Thymus (tissue), 11 donors: Measurements from ENCODE around the gene LRRFIP1. TPM values are rescaled to one million over a fixed set of nuclear protein-coding genes. Genes with fewer than 3 reads are reported as not detected.

ENCODE experiments used
- DNase-seq, 9 donors: peaks; one replicate each; pipeline ENCODE4 v3.0.0-alpha.2; 2013; ENCODE audit warnings: low spot score in 9 of 9, low read depth in 6 of 9, missing footprints in 1 of 9
- H3K27ac ChIP-seq, 2 donors: one replicate each; pipeline ENCODE4 v1.5.1; 2013; ENCODE audit warnings: control low read depth in 1 of 2, low read depth in 1 of 2, low read length in 1 of 2, mild to moderate bottlenecking in 1 of 2, moderate library complexity in 1 of 2
- H3K27me3 ChIP-seq, 2 donors: one replicate each; pipeline ENCODE4 v1.5.1; 2013; ENCODE audit warnings: low read length in 1 of 2; ENCODE audit not compliant: control insufficient read depth in 2 of 2, insufficient read depth in 1 of 2
- H3K36me3 ChIP-seq, 2 donors: one replicate each; pipeline ENCODE4 v1.5.1; 2013; ENCODE audit warnings: low read length in 1 of 2, mild to moderate bottlenecking in 1 of 2, moderate library complexity in 1 of 2; ENCODE audit not compliant: control insufficient read depth in 2 of 2, insufficient read depth in 2 of 2
- H3K4me1 ChIP-seq, 2 donors: one replicate each; pipeline ENCODE4 v1.5.1; 2013; ENCODE audit warnings: low read length in 2 of 2; ENCODE audit not compliant: control insufficient read depth in 2 of 2, insufficient read depth in 2 of 2
- H3K4me3 ChIP-seq, 2 donors: one replicate each; pipeline ENCODE4 v1.5.1; 2013; ENCODE audit warnings: low read length in 2 of 2, control low read depth in 1 of 2, mild to moderate bottlenecking in 1 of 2
- H3K9me3 ChIP-seq, 2 donors: one replicate each; pipeline ENCODE4 v1.5.1; 2013; ENCODE audit warnings: low read length in 1 of 2, mild to moderate bottlenecking in 1 of 2; ENCODE audit not compliant: control insufficient read depth in 2 of 2, insufficient read depth in 1 of 2
- WGBS: extraction: QIAGEN DNeasy Blood & Tissue Kit; methylation state at CpG from one replicate; pipeline ENCODE4 v1.1.7; 2013; 5-methylcytosine and 5-hydroxymethylcytosine counted together
- polyA plus RNA-seq: library from polyadenylated mRNA; stranded (reverse); fragments of 200-250 nt; gene quantifications from one replicate; pipeline ENCODE4 v1.2.3, GENCODE V29; 2013
- total RNA-seq: library from RNA; stranded (reverse); fragments of 120-200 nt; gene quantifications from one replicate; pipeline ENCODE4 v1.2.4, GENCODE V29; 2013
- donor health status: healthy.

LRRFIP1 gene
- total and polyA plus RNA-seq, 2 donors: 31.0 to 62.6 TPM

DNA sequence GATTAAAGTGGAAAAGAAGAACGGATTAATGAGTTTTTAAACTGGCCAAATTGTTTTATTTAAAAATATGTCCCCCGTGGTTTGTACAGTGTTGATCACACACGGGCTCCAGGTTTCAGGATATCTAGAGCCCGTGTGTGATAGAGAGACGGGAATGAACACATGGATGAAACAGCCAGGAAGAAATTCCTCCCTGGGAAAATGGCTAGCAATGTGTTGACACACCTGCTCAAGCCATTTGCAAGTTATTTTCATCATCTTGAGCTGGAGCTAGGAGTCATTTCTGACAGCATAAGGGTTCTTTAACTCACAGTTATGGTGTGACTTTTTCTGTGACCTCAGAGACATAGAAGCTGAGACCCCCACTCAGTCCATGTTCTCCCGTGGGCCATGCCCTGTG lies 81.6 kb downstream of the LRRFIP1 start:
- no peaks in the 10 kb centered on the region for H3K27me3 ChIP-seq
- no peak overlapping the region for H3K27ac ChIP-seq
- H3K4me1 ChIP-seq: peaks cover under 1 to 8% of the 10 kb centered on the region in 2 donors
- no peak overlapping the region for H3K4me3 ChIP-seq
- peaks cover 0 to 1% of the 10 kb centered on the region in 2 donors for H3K9me3 ChIP-seq
- DNase-seq: no peak
- peaks cover 20 to 33% of the 10 kb centered on the region in 2 donors for H3K36me3 ChIP-seq
- WGBS: 97% methylated on average over 6 of the region's 6 CpGs

DNA sequence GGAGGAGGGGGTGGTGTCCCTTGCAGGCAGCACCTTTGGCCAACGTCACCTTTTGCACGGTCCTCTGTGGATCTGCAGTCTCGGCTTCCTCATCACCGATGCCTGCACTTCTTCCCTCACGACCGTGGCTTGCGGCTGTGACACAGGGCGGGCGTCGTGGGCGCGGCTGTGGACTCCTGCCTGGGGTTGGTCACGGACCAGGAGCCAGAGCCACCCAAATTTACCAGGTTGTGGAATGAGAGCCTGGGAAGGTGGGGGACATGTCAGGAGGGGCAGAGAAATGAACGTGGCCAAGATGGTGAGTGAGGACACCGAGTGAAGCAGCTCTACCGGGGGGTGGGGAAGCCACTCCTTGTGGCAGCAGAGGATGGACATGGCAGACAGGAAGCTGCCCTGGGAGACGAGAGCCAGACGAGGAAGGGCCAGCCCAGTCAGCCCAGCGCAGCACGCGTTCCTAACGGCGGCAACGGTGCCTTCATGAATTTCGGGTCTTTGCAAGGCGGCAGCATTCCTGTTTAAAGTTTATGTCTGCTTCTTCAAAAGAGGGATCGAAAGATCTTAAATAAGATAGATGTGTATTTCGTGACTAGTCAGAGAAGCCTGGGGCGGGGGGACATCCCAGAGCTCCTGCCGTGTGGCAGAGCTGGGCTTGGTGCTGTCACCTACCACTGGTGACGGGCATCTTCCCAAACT lies 84.2 kb downstream of the LRRFIP1 start:
- Histone ChIP-seq H3K27ac (no peak overlapping the region), H3K27me3 (no peaks in the 10 kb centered on the region), H3K4me3 (no peak overlapping the region), H3K36me3 (peaks cover 20 to 33% of the 10 kb centered on the region in 2 donors), H3K4me1 (peaks cover 3 to 10% of the 10 kb centered on the region in 2 donors), H3K9me3 (no peaks in the 10 kb centered on the region)
- DNase-seq: no peak
- 98% methylated on average over 31 of the region's 31 CpGs for WGBS

DNA sequence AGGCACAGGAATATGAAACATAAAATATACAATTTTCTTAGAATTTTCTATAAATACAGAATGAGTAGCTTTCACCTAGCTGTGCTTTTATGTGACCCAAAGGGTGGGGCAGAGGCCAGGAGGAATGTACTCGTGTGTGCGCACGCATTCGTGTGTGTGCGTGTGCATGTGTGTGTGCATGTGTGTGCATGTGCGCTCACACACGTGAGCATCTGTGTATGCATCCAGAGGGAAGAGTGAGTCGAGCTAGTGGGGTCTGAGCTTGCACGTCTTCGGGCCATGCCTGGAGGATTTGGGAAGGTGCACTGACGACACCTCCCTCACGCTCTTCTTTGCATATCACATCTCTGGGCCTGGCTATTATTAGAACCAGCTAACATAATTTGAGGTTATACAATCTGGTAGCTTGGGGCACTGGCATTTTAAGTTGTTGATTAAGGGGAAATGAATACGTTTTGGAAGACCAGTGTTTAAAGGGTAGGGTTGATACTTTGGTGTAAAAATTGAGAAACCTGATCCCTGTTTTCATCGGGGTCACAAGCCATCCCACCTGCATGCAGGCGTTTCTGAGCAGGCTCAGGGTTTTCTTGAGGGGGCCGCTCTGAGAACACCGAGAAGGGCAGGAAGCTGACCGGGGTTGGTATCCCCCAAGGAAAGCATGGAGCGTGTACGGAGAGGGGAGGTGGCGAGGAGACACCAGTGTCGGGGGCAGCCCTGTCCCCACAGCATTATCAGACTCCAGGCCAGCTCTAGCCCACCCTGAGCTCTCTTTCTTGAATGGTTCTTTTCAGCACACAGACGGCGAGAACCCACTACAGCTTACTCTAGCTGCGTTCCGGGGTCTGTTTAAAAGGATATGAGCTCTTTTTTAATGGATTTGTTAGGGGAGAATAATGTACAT lies 85.3 kb downstream of the LRRFIP1 start:
- Histone ChIP-seq H3K4me1 (peaks cover 3 to 10% of the 10 kb centered on the region in 2 donors), H3K27ac (no peak overlapping the region), H3K9me3 (no peaks in the 10 kb centered on the region), H3K4me3 (no peak overlapping the region), H3K27me3 (no peaks in the 10 kb centered on the region), H3K36me3 (peaks cover 20 to 33% of the 10 kb centered on the region in 2 donors)
- DNase-seq: no peak
- 97% methylated on average over 26 of the region's 26 CpGs for WGBS

DNA sequence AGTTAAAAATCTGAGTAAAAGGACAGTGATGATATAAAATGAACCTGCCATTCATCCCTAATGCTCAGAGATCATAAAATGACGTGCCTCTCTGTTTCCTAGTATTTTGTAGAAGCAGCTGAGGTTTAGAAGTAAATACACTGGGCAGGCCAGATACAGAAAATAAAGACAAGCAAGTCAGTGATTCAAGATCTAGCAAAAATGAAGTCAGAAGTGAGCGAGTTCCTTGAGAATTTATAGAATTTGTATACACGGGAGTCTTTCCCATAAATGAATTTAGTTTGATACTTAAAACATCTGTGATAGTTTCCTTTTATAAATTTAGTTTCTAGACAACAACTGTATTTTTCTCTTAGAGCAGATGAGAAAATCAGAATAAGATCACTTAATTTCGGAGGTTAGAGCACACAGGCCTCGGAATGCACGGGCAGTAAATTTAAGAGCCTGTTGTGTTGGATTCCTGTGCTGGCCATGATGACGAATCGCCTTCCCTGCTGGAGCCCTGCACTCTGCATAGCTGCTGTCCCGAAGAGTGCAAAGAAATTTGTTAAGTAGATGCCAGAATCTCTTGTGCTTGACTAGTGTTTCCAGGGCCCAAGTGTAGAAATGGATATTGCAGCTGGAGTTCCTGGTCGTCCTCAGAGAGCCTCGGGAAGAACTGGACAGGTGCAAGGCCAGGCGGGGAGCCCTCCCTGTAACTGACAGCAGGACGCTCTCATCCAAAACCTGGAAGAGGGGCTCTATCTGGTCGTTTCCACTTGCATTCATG lies 87.5 kb downstream of the LRRFIP1 start:
- peak overlapping the region in 1 of 2 donors; percentile 44 for H3K27ac ChIP-seq
- no peaks in the 10 kb centered on the region for H3K9me3 ChIP-seq
- H3K4me3 ChIP-seq: no peak overlapping the region
- H3K27me3 ChIP-seq: no peaks in the 10 kb centered on the region
- H3K4me1 ChIP-seq: peaks cover 3 to 17% of the 10 kb centered on the region in 2 donors
- peaks cover 15 to 18% of the 10 kb centered on the region in 2 donors for H3K36me3 ChIP-seq
- DNase-seq: no peak
- 86% methylated on average over 14 of the region's 14 CpGs for WGBS

DNA sequence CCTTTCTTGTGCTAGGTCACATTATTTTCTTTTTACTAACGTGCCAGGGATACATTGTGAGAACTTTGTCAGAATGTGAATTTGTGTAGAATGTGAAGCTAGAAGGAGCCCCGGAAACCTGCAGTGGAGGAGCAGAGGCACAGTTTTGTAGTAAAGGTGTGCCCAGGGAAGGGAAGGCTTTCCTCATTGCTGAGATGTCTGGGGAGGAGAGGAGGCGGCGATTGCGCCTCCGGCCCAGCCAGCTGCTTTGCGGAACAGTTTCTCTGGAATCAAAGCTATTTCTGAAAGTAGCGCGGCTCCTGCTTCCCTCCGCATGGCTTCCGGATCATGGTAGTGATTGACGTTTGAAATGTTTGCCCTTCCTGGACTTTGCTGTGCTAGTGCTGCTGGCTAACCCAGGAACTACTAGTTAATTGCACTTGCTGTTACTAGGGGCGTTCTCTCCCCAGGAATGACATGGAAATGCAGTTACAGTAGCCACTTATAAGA lies 88.1 kb downstream of the LRRFIP1 start:
- Histone ChIP-seq H3K36me3 (peaks cover 15 to 18% of the 10 kb centered on the region in 2 donors), H3K4me1 (peaks cover 3 to 17% of the 10 kb centered on the region in 2 donors), H3K9me3 (no peaks in the 10 kb centered on the region), H3K4me3 (no peak overlapping the region), H3K27me3 (no peaks in the 10 kb centered on the region), H3K27ac (peak overlapping the region; percentile 6 to 44)
- no peak for DNase-seq
- WGBS: 49% methylated on average over 13 of the region's 13 CpGs

DNA sequence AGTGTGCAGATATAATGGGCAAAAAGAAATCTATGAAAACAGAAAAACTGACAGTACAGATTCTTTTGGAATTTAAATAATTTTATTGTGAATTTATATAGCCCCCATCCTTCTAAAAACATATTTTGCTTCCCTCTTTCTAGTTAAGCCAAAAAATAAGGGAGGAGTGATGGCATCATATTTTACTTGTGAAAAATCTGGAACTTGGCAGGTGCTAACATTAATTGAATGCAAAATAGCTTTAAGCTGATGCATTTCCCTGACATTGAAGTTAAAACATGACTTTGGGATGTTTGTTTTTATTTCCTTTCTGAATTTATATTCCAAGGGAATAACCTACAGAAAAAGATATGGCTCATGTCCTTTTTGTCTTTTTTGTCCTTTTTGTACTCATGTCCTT lies 88.6 kb downstream of the LRRFIP1 start:
- Histone ChIP-seq H3K27me3 (no peaks in the 10 kb centered on the region), H3K9me3 (no peaks in the 10 kb centered on the region), H3K4me1 (peaks cover 3 to 17% of the 10 kb centered on the region in 2 donors), H3K36me3 (peaks cover 13 to 19% of the 10 kb centered on the region in 2 donors), H3K4me3 (no peak overlapping the region), H3K27ac (no peak overlapping the region)
- no peak for DNase-seq

DNA sequence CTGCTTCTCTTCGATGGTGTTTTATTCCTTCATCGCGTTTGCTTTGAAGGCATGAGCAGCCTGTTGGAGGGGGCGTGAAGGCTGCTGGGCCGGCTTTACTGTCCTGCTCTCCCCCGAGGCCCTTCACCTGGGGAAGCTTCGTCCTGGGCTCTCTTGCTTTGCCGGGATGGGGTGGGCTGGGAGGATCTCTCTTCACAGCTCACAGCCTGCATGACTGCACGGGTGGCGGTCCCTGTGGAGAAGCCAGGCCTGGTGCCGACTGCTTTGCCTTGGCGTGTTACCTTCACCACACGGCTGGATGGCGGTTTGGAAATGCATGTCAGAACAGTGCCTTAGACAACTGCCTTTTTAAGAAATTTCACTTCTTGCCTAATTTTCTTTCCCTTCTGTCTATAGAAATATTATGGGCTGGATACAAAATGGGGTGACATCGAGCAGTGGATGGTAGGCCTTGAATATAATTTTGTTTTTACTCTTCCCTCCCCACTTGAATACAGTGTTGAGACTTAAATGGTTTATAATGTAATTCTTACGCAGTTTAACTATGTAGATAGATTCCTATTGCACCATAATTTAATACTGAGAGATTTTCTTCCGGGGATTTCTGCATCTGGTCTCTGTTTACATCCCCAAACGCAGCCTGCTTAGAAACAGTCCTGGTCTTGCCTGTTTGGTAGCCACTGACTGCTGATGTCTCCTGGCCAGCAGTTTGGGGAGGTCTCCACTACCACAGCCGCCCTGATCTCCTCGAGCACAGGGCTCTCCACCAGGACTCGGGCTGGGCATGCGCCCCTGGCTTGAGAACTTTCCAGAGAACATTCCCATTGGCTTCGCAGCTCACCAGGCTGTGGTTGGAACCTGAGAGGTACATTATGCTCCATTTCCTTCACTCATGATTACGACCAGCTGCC lies 90.2 kb downstream of the LRRFIP1 start:
- Histone ChIP-seq H3K36me3 (peaks cover 2 to 10% of the 10 kb centered on the region in 2 donors), H3K4me1 (peaks cover 3 to 17% of the 10 kb centered on the region in 2 donors), H3K27me3 (no peaks in the 10 kb centered on the region), H3K27ac (peak overlapping the region; percentile 30 to 76), H3K9me3 (no peaks in the 10 kb centered on the region), H3K4me3 (no peak overlapping the region)
- DNase-seq: no peak
- WGBS: 95% methylated on average over 24 of the region's 24 CpGs

DNA sequence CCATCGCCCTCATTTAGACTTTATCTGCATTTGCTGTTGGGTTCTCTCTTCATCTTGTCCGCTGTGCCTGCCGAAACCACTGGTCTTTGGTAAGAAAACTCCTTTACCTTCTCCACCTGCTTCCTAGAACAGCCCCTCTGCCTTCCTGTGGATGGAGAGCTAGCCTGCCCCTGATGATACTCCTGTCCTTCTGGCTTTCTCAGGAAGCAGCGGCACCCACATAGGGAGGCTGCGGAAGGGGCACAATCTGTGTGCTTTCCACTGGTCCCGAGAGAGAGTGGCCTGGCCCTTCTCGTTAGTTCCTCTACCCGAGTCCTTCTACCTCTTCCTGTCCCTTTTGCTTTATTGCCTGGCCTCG lies 90.9 kb downstream of the LRRFIP1 start:
- Histone ChIP-seq H3K36me3 (peaks cover 2 to 10% of the 10 kb centered on the region in 2 donors), H3K4me1 (peaks cover 3 to 17% of the 10 kb centered on the region in 2 donors), H3K9me3 (no peaks in the 10 kb centered on the region), H3K4me3 (no peak overlapping the region), H3K27ac (peak overlapping the region in 1 of 2 donors; percentile 76), H3K27me3 (no peaks in the 10 kb centered on the region)
- no peak for DNase-seq
- WGBS: 89% methylated on average over 9 of the region's 9 CpGs
